Right lobe of liver (tissue), 6 donors: ENCODE data around the gene PPP1R9A. TPM values are rescaled to one million over a fixed set of nuclear protein-coding genes. Genes with fewer than 3 reads are reported as not detected.

Experiments
- ATAC-seq, 4 donors: fragments of 200-7000 bp; cut with Tn5 transposase; one replicate each; pipeline ENCODE4 v1.9.1; 2020; ENCODE audit warnings: mild to moderate bottlenecking in 4 of 4, moderate library complexity in 4 of 4
- DNase-seq, 3 donors: peaks; one replicate each; pipeline ENCODE4 v3.0.0-alpha.2; 2020
- H3K27ac ChIP-seq, 3 donors: fragments of 200-600 bp; one replicate each; pipeline ENCODE4 v1.8.0; 2022
- H3K27me3 ChIP-seq, 2 donors: fragments of 200-600 bp; one replicate each; pipeline ENCODE4 v1.8.0; 2022
- H3K36me3 ChIP-seq, 4 donors: fragments of 200-600 bp; sonication (generic) in 1 of 4; one replicate each; pipeline versions ENCODE4 v1.5.1 to v1.8.0; 2017 to 2022; ENCODE audit warnings: control low read depth in 1 of 4
- H3K4me1 ChIP-seq, 4 donors: fragments of 200-600 bp; sonication (generic) in 1 of 4; one replicate each; pipeline versions ENCODE4 v1.5.1 to v1.8.0; 2017 to 2022; ENCODE audit warnings: control low read depth in 1 of 4
- H3K4me3 ChIP-seq, 3 donors: fragments of 200-600 bp; one replicate each; pipeline ENCODE4 v1.8.0; 2022
- H3K9me3 ChIP-seq, 4 donors: fragments of 200-600 bp; sonication (generic) in 1 of 4; one replicate each; pipeline versions ENCODE4 v1.5.1 to v1.8.0; 2017 to 2022; ENCODE audit warnings: control low read depth in 1 of 4
- POLR2A ChIP-seq: fragments of 450-650 bp; IDR thresholded peaks from one replicate; pipeline ENCODE4 v1.6.1; 2017; ENCODE audit warnings: antibody characterized with exemption, mild to moderate bottlenecking
- WGBS: methylation state at CpG from one replicate; pipeline ENCODE4 v1.1.6; 2018; ENCODE audit warnings: low coverage, low lambda C conversion rate; ENCODE audit not compliant: insufficient coverage; ENCODE audit errors: missing lambda C conversion rate; 5-methylcytosine and 5-hydroxymethylcytosine counted together
- intact Hi-C, 2 donors: fragments of 100-400 bp; cut with DNase I; formaldehyde crosslinking; loops; one replicate each; pipeline versions ENCODE4 v1.11.2 to v1.14.1; 2022
- total RNA-seq, 6 experiments: library from RNA; depleted of rRNA in 2 of 6; stranded (reverse); fragments of >200 nt in 2 of 6; fragmentation: NEBNext Ultra II Directional in 3 of 6; extraction: Animal tissue kit (Norgen Biotek cat#: 25700) in 3 of 6; gene quantifications; one replicate each; pipeline versions ENCODE4 v1.1.0 to v1.2.4, GENCODE V29; 2016 to 2023
- TF ChIP-seq, protein P1 (sequence below), 4 donors: fragments of 200-600 bp in 3 of 4; fragments of 450-650 bp in 1 of 4; IDR thresholded peaks; one replicate each; pipeline versions ENCODE4 v1.5.1 to v1.8.0; 2016 to 2022; ENCODE audit warnings: antibody characterized with exemption in 4 of 4, mild to moderate bottlenecking in 2 of 4
- donor health status: DM: no; HTN: yes; CAD: no.
- donor health status: DM: no; HTN: no; CAD: no.
- donor health status: DM: no; HTN: no; CAD: no.
- donor health status: DM: no; HTN: yes; CAD: no.
- donor health status: DM: no; HTN: yes; CAD: no.

Gene PPP1R9A
- total RNA-seq, 6 experiments from 2014 or later = 0.49 to 2.0 (median 0.81) TPM

- intact Hi-C loops = no loop called here
- no peaks in the 10 kb centered on the region for H3K27me3 ChIP-seq
- no peaks in the 10 kb centered on the region for H3K4me1 ChIP-seq
- no peak overlapping the region for H3K4me3 ChIP-seq
- no peaks in the 10 kb centered on the region for H3K9me3 ChIP-seq
- H3K27ac ChIP-seq = no peak overlapping the region
- no peak for ATAC-seq
- no peak for DNase-seq
- peaks cover 0 to 23% (median 0%) of the 10 kb centered on the region in 4 donors for H3K36me3 ChIP-seq
- 93% methylated on average over 3 of the region's 3 CpGs for WGBS
- TF ChIP-seq, protein P1, sequence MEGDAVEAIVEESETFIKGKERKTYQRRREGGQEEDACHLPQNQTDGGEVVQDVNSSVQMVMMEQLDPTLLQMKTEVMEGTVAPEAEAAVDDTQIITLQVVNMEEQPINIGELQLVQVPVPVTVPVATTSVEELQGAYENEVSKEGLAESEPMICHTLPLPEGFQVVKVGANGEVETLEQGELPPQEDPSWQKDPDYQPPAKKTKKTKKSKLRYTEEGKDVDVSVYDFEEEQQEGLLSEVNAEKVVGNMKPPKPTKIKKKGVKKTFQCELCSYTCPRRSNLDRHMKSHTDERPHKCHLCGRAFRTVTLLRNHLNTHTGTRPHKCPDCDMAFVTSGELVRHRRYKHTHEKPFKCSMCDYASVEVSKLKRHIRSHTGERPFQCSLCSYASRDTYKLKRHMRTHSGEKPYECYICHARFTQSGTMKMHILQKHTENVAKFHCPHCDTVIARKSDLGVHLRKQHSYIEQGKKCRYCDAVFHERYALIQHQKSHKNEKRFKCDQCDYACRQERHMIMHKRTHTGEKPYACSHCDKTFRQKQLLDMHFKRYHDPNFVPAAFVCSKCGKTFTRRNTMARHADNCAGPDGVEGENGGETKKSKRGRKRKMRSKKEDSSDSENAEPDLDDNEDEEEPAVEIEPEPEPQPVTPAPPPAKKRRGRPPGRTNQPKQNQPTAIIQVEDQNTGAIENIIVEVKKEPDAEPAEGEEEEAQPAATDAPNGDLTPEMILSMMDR (IDR thresholded peaks at IDR 0.05) = no peak
- TF ChIP-seq POLR2A = no peak
These were observed 390.7 kb downstream of the PPP1R9A start for GRCh38 chr7:95298091-95298490.

- Histone ChIP-seq H3K4me1 (no peaks in the 10 kb centered on the region), H3K4me3 (no peak overlapping the region), H3K27me3 (no peaks in the 10 kb centered on the region), H3K36me3 (peaks cover 0 to 32% (median 6%) of the 10 kb centered on the region in 4 donors), H3K27ac (no peak overlapping the region), H3K9me3 (no peaks in the 10 kb centered on the region)
- DNase-seq = no peak
- intact Hi-C loops = no loop called here
- 76% methylated on average over 8 of the region's 9 CpGs for WGBS
- ATAC-seq = peak in 1 of 4 donors; percentile 9
- TF ChIP-seq, protein P1 (IDR thresholded peaks at IDR 0.05) = no peak
- no peak for TF ChIP-seq POLR2A
These were observed 395.9 kb downstream of the PPP1R9A start for GRCh38 chr7:95303013-95303905.

GRCh38 chr7:95304990-95305389 lies 397.6 kb downstream of the PPP1R9A start:
- Histone ChIP-seq H3K36me3 (peaks cover 0 to 22% (median 7%) of the 10 kb centered on the region in 4 donors), H3K9me3 (no peaks in the 10 kb centered on the region), H3K27ac (no peak overlapping the region), H3K27me3 (no peaks in the 10 kb centered on the region), H3K4me1 (no peaks in the 10 kb centered on the region), H3K4me3 (no peak overlapping the region)
- ATAC-seq = no peak
- intact Hi-C loops = no loop called here
- DNase-seq = no peak
- 67% methylated on average over 7 of the region's 7 CpGs for WGBS
- TF ChIP-seq, protein P1 (IDR thresholded peaks at IDR 0.05) = no peak
- no peak for TF ChIP-seq POLR2A

DNA sequence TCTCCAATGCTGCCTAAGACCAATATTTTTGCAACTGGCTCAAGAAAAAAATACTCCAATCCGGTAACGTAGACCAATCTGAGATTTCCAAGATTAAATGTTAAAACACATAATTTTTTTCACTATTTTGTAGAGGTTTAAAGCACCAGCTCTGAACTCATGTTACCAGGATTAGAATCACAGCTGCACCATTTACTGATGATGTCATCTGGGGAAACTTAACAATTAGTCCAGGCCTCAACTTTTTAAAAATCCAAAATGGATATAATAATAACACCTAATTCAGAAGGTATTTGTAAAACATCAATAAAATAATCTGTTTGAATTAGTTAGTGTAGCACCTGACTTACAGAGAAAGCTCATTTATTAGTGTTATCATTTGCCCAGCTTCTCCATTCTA lies 402.6 kb downstream of the PPP1R9A start:
- H3K27ac ChIP-seq = no peak overlapping the region
- H3K4me3 ChIP-seq = no peak overlapping the region
- H3K4me1 ChIP-seq = no peaks in the 10 kb centered on the region
- ATAC-seq = no peak
- DNase-seq = no peak
- intact Hi-C loops = no loop called here
- TF ChIP-seq, protein P1 (IDR thresholded peaks at IDR 0.05) = no peak
- TF ChIP-seq POLR2A = no peak
- no peaks in the 10 kb centered on the region for H3K9me3 ChIP-seq
- 94% methylated on average over 2 of the region's 2 CpGs for WGBS
- H3K36me3 ChIP-seq = peaks cover 0 to 35% (median 2%) of the 10 kb centered on the region in 4 donors
- H3K27me3 ChIP-seq = no peaks in the 10 kb centered on the region
